GM19035 (cell line): ENCODE results near the gene TEK.

Experiments
- ATAC-seq: cut with Tn5 transposase; IDR thresholded peaks from one replicate; pipeline ENCODE4 v1.9.1; 2021; ENCODE audit not compliant: unreplicated experiment

The TEK gene

GRCh38 chr9:27118916-27119315 lies 9.9 kb downstream of the TEK start:
- ATAC-seq: no peak

GRCh38 chr9:27124151-27124550 lies 15.1 kb downstream of the TEK start:
- no peak for ATAC-seq

- no peak for ATAC-seq
Observed at GRCh38 chr9:27125030-27125429, 16.0 kb downstream of the TEK start.

- ATAC-seq: no peak
Observed at GRCh38 chr9:27125936-27126335, 16.9 kb downstream of the TEK start.

- no peak for ATAC-seq
Observed at GRCh38 chr9:27126670-27127069, 17.6 kb downstream of the TEK start.

- ATAC-seq: no peak
Observed at GRCh38 chr9:27129221-27129620, 20.2 kb downstream of the TEK start.

GRCh38 chr9:27131731-27132130 lies 22.7 kb downstream of the TEK start:
- ATAC-seq: no peak

- ATAC-seq: no peak
Observed at GRCh38 chr9:27133817-27134216, 24.8 kb downstream of the TEK start.

GRCh38 chr9:27142299-27142930 lies 33.4 kb downstream of the TEK start:
- no peak for ATAC-seq

- no peak for ATAC-seq
Observed at GRCh38 chr9:27145143-27145542, 36.1 kb downstream of the TEK start.

- no peak for ATAC-seq
Observed at GRCh38 chr9:27149651-27150050, 40.6 kb downstream of the TEK start.

GRCh38 chr9:27150746-27151406 lies 41.9 kb downstream of the TEK start:
- no peak for ATAC-seq

- no peak for ATAC-seq
Observed at GRCh38 chr9:27151693-27152404, 42.8 kb downstream of the TEK start.

- ATAC-seq: no peak
Observed at GRCh38 chr9:27152405-27152718, 43.3 kb downstream of the TEK start.

GRCh38 chr9:27154908-27155307 lies 45.9 kb downstream of the TEK start:
- no peak for ATAC-seq

GRCh38 chr9:27157097-27157496 lies 48.1 kb downstream of the TEK start:
- no peak for ATAC-seq

GRCh38 chr9:27157736-27158135 lies 48.7 kb downstream of the TEK start:
- no peak for ATAC-seq

GRCh38 chr9:27160636-27161035 lies 51.6 kb downstream of the TEK start:
- no peak for ATAC-seq

GRCh38 chr9:27162045-27162444 lies 53.0 kb downstream of the TEK start:
- no peak for ATAC-seq

GRCh38 chr9:27165068-27165467 lies 56.0 kb downstream of the TEK start:
- no peak for ATAC-seq

- ATAC-seq: no peak
Observed at GRCh38 chr9:27165670-27166069, 56.6 kb downstream of the TEK start.

GRCh38 chr9:27168496-27168895 lies 59.5 kb downstream of the TEK start:
- ATAC-seq: no peak
